NCI-H1092 (cell line): ENCODE data around the gene NLRP1.

Experiments used
- DNase-seq: peaks from one replicate; lab custom pipeline; 2025; lab: John Stamatoyannopoulos, UW

The NLRP1 gene

GRCh38 chr17:5478992-5479391, 105.3 kb downstream of the NLRP1 start:
- DNase-seq = no peak

DNA sequence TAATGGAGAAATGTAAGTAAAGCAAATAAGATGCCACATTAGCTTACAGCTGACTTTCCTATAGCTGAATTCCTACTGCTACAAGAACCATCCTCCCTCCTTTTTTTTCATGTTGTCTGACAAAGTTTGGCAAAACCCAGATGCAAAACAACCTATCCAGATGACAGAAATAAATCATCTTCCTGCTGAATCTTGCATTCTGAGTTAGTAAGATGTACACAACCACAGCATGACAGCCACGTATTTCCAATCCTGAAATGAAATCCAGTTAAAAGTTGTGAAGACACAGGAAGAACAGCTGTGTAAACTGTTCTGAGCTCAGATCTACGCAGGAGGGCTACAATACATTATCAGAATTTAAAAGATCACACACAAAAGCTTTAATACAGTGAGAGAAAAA, 110.4 kb downstream of the NLRP1 start:
- DNase-seq = no peak

DNA sequence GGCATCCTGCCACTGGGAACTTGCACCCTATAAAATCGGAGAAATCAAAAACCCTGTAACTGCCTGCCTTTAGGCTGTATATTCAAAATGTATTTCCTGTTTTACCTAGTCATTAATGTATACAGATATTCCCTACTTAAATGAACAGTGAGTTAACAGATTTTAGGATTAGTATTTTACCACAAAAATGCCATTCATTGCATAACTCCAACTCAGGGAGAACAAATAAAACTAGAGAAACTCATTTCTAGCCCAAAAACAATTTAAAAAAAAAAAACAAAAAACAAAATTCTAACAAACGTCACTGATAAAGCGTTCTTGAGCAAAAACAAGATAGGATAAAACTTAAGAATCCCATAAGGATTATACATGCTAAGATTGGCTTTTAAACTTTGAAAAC, 111.8 kb downstream of the NLRP1 start:
- no peak for DNase-seq

DNA sequence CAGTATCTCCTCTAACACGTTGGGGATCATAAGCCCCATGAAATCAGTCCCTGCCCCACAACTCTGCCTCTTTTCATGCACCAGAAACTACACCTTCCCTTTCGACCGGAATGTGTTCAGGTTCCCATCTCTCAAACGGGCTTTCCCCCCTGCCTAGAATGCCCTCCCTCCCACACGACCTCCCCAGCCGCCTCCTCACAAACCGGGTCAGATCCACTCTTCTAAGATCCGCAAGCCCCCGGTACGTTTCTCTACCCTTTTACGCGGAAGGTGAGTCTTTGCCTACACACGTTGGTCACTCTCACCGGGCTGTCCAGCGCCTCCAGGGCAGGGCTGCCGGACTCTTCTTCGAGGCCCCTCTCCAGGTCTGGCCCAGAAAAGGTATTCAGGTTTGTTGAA, 116.2 kb downstream of the NLRP1 start:
- DNase-seq = no peak

DNA sequence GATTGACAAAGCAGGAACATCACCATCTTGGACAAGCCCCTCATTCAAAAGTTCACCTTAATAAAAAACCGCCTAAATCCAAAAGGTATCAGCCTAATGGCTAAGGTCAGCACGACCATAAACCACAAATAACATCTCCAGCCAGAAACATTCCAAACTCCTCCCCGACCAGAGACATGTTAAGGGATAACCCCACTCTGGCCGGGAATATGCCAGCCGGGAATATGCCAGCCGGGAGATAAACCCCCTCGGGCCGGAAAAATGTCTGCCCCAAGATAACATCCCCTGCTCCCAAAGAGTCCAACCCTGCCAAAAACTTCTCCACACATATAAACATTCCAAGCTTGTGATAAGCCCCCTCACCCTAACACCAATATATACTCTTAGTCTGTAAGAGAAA, 116.9 kb downstream of the NLRP1 start:
- no peak for DNase-seq

- no peak for DNase-seq
Measured at GRCh38 chr17:5466295-5466694, 118.0 kb downstream of the NLRP1 start.

- DNase-seq = no peak
Measured at GRCh38 chr17:5464717-5465507, 119.4 kb downstream of the NLRP1 start.
